ENCODE measurements around the gene HMSD.

- no peak for TF ChIP-seq POLR2A (IDR thresholded peaks at IDR 0.05)
- no peak for TF ChIP-seq CTCF (IDR thresholded peaks at IDR 0.05)
Measured at GRCh38 chr18:64009305-64009704, 60.2 kb downstream of the HMSD start.
